ENCODE measurements around the gene MAGEB2.
"Not testable (repeated sequence)": the region's sequence is repeated elsewhere in the genome, so short reads cannot be mapped to it uniquely, and the experiment has no call there.

The MAGEB2 gene

GRCh38 chrX:30215357-30215843 is at the start of gene MAGEB2:
Gene MAGEB2 (plus strand): TSS chrX:30215563. CDS start chrX:30218581, 3,018 bp downstream.
- DNase-seq (ENCODE audit: low read depth) = no peak

GRCh38 chrX:30170900-30171299 is 44.5 kb upstream of the MAGEB2 start:
- no peak for DNase-seq (ENCODE audit: low read depth)

GRCh38 chrX:30181353-30181752 is 34.0 kb upstream of the MAGEB2 start:
- DNase-seq (ENCODE audit: low read depth) = no peak

GRCh38 chrX:30183554-30183953 is 31.8 kb upstream of the MAGEB2 start:
- no peak for DNase-seq (ENCODE audit: low read depth)

GRCh38 chrX:30190426-30190825 is 24.9 kb upstream of the MAGEB2 start:
- no peak for DNase-seq (ENCODE audit: low read depth)

GRCh38 chrX:30193910-30194309 is 21.5 kb upstream of the MAGEB2 start:
- not testable (repeated sequence) for DNase-seq (ENCODE audit: low read depth)

GRCh38 chrX:30196322-30196721 is 19.0 kb upstream of the MAGEB2 start:
- DNase-seq (ENCODE audit: low read depth) = no peak

GRCh38 chrX:30212172-30212571 is 3.2 kb upstream of the MAGEB2 start:
- no peak for DNase-seq (ENCODE audit: low read depth)

GRCh38 chrX:30217465-30217864 is 2.1 kb downstream of the MAGEB2 start:
- DNase-seq (ENCODE audit: low read depth) = no peak

GRCh38 chrX:30219372-30219771 is 4.0 kb downstream of the MAGEB2 start:
- no peak for DNase-seq (ENCODE audit: low read depth)

GRCh38 chrX:30220661-30221060 is 5.3 kb downstream of the MAGEB2 start:
- no peak for DNase-seq (ENCODE audit: low read depth)

GRCh38 chrX:30224536-30224935 is 9.2 kb downstream of the MAGEB2 start:
- no peak for DNase-seq (ENCODE audit: low read depth)

GRCh38 chrX:30228526-30228925 is 13.2 kb downstream of the MAGEB2 start:
- no peak for DNase-seq (ENCODE audit: low read depth)

GRCh38 chrX:30230395-30230794 is 15.0 kb downstream of the MAGEB2 start, which contains the start of gene MAGEB3:
Gene MAGEB3 (plus strand): TSS chrX:30230657. CDS start chrX:30235925, 5,268 bp downstream.
- DNase-seq (ENCODE audit: low read depth) = no peak

GRCh38 chrX:30241724-30242415 is 26.5 kb downstream of the MAGEB2 start, which contains the start of gene MAGEB4:
Gene MAGEB4 (plus strand): TSS chrX:30242000. CDS start chrX:30242136, 136 bp downstream.
- no peak for DNase-seq (ENCODE audit: low read depth)

GRCh38 chrX:30246769-30247489 is 31.6 kb downstream of the MAGEB2 start, which contains the start of gene MAGEB1:
Gene MAGEB1 (plus strand): TSS chrX:30247146. CDS start chrX:30250494, 3,348 bp downstream.
- DNase-seq (ENCODE audit: low read depth) = no peak

- no peak for DNase-seq (ENCODE audit: low read depth)
These were observed 33.5 kb downstream of the MAGEB2 start for GRCh38 chrX:30248854-30249253.

GRCh38 chrX:30253257-30253656 is 37.9 kb downstream of the MAGEB2 start:
- no peak for DNase-seq (ENCODE audit: low read depth)

- no peak for DNase-seq (ENCODE audit: low read depth)
These were observed 44.6 kb downstream of the MAGEB2 start for GRCh38 chrX:30259927-30260326.

GRCh38 chrX:30261012-30261411 is 45.6 kb downstream of the MAGEB2 start:
- DNase-seq (ENCODE audit: low read depth) = no peak

GRCh38 chrX:30262763-30263162 is 47.4 kb downstream of the MAGEB2 start:
- DNase-seq (ENCODE audit: low read depth) = no peak
